HG03439 (cell line): Measurements from ENCODE around the gene QKI.

ENCODE experiments used
- ATAC-seq: cut with Tn5 transposase; IDR thresholded peaks from one replicate; pipeline ENCODE4 v1.9.1; 2021; ENCODE audit warnings: mild to moderate bottlenecking, moderate library complexity; ENCODE audit not compliant: unreplicated experiment

The QKI gene

GRCh38 chr6:163527291-163527690 is 112.8 kb downstream of the QKI start:
- ATAC-seq: no peak

GRCh38 chr6:163529605-163530004 is 115.1 kb downstream of the QKI start:
- ATAC-seq: no peak

GRCh38 chr6:163530406-163530805 is 115.9 kb downstream of the QKI start:
- ATAC-seq: no peak

- ATAC-seq: no peak
These were observed 116.6 kb downstream of the QKI start for GRCh38 chr6:163531122-163531521.

- ATAC-seq: no peak
These were observed 118.1 kb downstream of the QKI start for GRCh38 chr6:163532526-163533078.

GRCh38 chr6:163533443-163533842 is 118.9 kb downstream of the QKI start:
- ATAC-seq: no peak

- no peak for ATAC-seq
These were observed 122.3 kb downstream of the QKI start for GRCh38 chr6:163536770-163537169.

- ATAC-seq: no peak
These were observed 123.8 kb downstream of the QKI start for GRCh38 chr6:163538331-163538730.

GRCh38 chr6:163539101-163539762 is 124.7 kb downstream of the QKI start:
- ATAC-seq: no peak

- no peak for ATAC-seq
These were observed 128.8 kb downstream of the QKI start for GRCh38 chr6:163543321-163543720.

- no peak for ATAC-seq
These were observed 130.9 kb downstream of the QKI start for GRCh38 chr6:163545370-163545769.

GRCh38 chr6:163547287-163547686 is 132.8 kb downstream of the QKI start:
- no peak for ATAC-seq

- no peak for ATAC-seq
These were observed 134.1 kb downstream of the QKI start for GRCh38 chr6:163548624-163549023.

- no peak for ATAC-seq
These were observed 139.5 kb downstream of the QKI start for GRCh38 chr6:163554032-163554431.

GRCh38 chr6:163554663-163555062 is 140.1 kb downstream of the QKI start:
- no peak for ATAC-seq

GRCh38 chr6:163559661-163560060 is 145.1 kb downstream of the QKI start:
- no peak for ATAC-seq

GRCh38 chr6:163563318-163563717 is 148.8 kb downstream of the QKI start:
- no peak for ATAC-seq

GRCh38 chr6:163564534-163564933 is 150.0 kb downstream of the QKI start:
- ATAC-seq: no peak

- no peak for ATAC-seq
These were observed 150.6 kb downstream of the QKI start for GRCh38 chr6:163565140-163565539.

GRCh38 chr6:163566056-163566455 is 151.5 kb downstream of the QKI start:
- no peak for ATAC-seq

- no peak for ATAC-seq
These were observed 153.8 kb downstream of the QKI start for GRCh38 chr6:163568275-163568674.

- no peak for ATAC-seq
These were observed 156.2 kb downstream of the QKI start for GRCh38 chr6:163570579-163571231.
